GM18907 (cell line): ENCODE data around the gene MRI1.
"Not testable (repeated sequence)": the region's sequence is repeated elsewhere in the genome, so short reads cannot be mapped to it uniquely, and the experiment has no call there.

Experiments
- ATAC-seq: cut with Tn5 transposase; IDR thresholded peaks from one replicate; pipeline ENCODE4 v1.9.1; 2021; ENCODE audit warnings: mild to moderate bottlenecking, moderate library complexity; ENCODE audit not compliant: unreplicated experiment

The MRI1 gene

DNA sequence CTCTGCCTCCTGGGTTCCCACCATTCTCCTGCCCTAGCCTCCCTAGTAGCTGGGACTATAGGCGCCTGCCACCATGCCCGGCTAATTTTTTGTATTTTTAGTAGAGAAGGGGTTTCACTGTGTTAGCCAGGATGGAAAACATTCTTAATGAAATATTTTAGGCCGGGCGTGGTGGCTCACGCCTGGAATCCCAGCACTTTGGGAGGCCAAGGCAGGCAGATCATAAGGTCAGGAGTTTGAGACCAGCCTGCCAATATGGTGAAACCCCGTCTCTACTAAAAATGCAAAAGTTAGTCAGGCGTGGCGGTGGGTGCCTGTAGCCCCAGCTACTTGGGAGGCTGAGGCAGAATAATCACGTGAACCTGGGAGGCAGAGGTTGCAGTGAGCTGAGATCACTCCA, 29.0 kb downstream of the MRI1 start:
- not testable (repeated sequence) for ATAC-seq

GRCh38 chr19:13794398-13794756, 30.1 kb downstream of the MRI1 start:
- ATAC-seq: no peak

GRCh38 chr19:13794757-13795589, 30.7 kb downstream of the MRI1 start, which contains the start of gene ZSWIM4:
Gene ZSWIM4 (plus strand): TSS chr19:13795443. CDS start chr19:13795649, 206 bp downstream.
- ATAC-seq: peak; percentile 92

DNA sequence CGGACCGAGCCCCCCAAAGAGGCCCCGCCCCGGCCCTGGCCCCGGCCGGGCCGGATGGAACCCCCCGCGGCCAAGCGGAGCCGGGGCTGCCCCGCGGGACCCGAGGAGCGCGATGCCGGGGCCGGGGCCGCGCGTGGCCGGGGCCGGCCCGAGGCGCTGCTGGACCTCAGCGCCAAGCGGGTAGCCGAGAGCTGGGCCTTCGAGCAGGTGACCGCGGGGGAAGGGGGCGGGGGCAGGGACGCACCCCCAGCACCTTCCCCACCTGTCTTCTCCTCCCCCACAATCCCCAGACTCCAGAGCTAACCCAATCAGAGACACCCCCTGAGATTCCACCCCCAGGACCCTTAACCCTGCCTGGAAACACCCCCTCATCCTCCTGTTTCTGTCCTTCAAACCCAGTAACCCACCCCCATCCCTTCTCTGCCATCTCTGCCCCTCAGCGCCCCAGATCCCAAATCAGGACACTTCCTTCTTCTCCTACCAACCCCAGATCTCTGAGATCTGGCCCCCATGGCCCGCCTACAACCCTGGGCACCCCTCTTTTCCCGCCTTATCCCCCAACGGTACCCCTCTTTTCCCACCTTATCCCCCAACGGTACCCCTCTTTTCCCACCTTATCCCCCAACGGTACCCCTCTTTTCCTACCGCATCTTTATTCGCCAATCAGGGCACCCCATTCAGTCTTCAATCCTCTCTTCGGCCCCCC, 31.4 kb downstream of the MRI1 start:
- peak; percentile 37 for ATAC-seq

DNA sequence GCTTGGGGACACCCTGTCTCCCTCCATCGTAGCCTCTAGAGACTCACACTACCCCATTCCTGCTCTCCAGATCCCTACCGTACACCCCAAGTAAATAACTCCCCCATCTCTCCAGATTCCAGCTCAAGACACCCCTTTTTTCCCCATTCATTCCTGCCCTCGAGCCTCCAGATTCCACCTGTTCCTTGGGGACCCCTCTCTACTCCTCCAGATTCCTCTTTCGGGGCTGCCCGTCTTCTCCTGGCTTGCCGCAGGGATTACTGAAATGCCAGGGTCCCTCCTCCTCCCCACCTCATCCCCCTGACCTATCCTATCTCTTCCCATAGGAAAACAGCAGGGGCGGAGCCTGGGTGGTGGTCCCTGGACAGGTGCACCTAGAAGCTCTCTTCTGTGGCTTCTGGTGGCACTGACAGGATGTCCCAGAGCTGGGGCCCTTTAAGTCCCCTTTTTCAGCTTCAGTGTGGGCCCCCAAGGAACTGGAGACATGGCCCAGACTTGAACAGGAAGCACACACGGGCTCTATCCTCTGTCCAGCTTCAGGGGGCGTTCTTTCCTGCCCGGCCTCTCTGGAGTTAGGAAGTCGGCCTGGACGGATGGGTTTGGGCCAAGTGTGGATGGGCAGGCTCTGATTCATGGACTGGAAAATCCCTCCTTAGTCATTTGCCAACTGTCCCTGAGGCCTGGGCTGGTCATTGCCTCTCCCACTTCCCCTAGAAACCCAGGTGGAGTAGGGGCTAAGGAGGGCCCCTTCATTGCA, 32.2 kb downstream of the MRI1 start:
- ATAC-seq: no peak

DNA sequence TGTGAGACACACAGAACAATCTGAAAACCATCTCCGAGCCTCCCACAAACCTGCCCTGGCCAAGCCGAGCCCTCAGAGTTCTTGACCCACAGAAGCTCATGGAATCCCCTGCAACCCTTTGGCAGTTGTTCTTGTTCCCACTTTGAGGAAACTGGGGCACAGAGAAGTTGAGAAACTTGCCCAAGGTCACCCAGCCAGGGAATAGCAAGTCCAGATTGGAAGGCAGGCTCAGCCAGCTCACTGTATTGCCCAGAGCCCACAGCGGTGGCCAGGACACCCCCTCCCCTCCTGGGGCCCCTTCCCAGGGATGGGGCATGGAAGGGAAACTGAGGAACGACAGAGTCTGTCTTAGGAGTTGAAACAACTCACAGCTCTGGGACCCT, 32.7 kb downstream of the MRI1 start:
- ATAC-seq: no peak

GRCh38 chr19:13797870-13798269, 33.5 kb downstream of the MRI1 start:
- no peak for ATAC-seq

DNA sequence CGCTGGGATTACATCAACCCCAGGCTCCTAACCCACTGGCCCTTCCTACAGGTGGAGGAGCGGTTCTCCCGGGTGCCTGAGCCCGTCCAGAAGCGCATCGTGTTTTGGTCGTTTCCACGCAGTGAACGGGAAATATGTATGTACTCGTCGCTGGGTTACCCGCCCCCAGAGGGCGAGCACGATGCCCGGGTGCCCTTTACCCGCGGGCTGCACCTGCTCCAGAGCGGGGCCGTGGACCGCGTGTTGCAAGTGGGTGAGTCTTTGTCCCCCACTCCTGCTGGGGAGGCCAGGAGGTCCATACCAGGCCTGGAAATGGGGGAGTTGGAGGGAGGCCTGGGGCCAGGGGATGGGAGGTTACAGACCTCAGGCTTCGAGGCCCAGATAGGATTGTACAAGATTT, 35.3 kb downstream of the MRI1 start:
- ATAC-seq: no peak

DNA sequence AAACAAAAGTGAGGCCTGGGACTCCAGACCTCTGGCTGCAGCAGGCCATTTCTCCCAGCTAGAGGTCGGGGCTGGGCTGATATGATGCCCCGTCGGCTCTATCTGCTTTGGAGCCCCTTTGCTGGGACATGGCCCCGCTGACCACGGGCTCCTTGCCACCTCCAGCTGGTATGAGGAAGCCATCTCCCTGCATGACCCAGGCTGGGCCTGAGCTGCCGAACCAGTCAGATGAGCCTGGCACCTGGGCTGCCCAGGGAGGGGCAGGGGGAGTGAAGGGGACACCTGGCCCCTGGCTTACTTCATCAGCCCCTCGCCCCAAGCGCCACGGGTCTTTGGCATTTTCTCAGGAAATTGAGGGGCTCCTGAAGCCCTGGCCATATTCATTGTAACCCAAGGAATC, 38.7 kb downstream of the MRI1 start:
- no peak for ATAC-seq

GRCh38 chr19:13804830-13805683, 40.7 kb downstream of the MRI1 start:
- no peak for ATAC-seq

- no peak for ATAC-seq
Observed at GRCh38 chr19:13806728-13807127, 42.4 kb downstream of the MRI1 start.

GRCh38 chr19:13807421-13808021, 43.2 kb downstream of the MRI1 start:
- no peak for ATAC-seq

DNA sequence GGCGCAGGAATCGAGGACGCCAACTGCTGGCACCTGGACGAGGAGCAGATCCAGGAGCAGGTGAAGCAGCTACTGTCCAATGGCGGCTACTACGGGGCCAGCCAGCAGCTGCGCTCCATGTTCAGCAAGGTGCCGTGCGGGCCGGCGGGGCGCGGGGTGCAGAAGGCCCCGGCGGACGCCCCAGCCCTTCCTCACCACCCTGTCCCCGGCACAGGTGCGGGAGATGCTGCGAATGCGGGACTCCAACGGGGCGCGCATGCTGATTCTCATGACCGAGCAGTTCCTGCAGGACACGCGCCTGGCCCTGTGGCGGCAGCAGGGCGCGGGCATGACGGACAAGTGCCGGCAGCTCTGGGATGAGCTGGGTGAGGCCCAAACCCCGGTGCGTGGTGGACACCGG, 44.5 kb downstream of the MRI1 start:
- ATAC-seq: no peak

GRCh38 chr19:13812544-13812943, 48.2 kb downstream of the MRI1 start:
- ATAC-seq: no peak

- no peak for ATAC-seq
Observed at GRCh38 chr19:13813147-13813546, 48.8 kb downstream of the MRI1 start.

- ATAC-seq: no peak
Observed at GRCh38 chr19:13814550-13814949, 50.2 kb downstream of the MRI1 start.

- ATAC-seq: no peak
Observed at GRCh38 chr19:13817018-13817614, 52.8 kb downstream of the MRI1 start.

GRCh38 chr19:13817615-13818371, 53.5 kb downstream of the MRI1 start:
- ATAC-seq: no peak

DNA sequence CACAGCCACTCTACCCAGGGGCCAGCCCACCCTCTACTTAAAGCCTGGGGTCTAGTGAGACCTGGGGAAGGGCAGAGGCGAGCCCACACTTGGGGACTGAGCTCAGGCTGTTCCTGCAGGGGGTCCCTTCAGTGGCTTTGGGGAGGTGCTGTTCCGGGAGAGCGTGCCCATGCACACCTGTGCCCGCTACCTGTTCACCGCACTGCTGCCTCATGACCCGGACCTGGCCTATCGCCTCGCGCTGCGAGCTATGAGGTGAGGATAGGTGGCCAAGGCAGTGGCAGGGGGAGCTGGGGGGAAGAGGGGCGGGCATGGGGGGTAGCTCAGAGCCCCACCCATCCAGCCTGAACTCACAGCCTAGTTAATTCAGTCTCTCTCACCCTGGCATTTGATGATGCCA, 54.9 kb downstream of the MRI1 start:
- no peak for ATAC-seq
